Measurements from ENCODE around the gene ABCA3.

GRCh38 chr16:2282262-2282661 lies 58.3 kb downstream of the ABCA3 start:
- no peak for TF ChIP-seq POLR2AphosphoS5 (IDR thresholded peaks at IDR 0.05)
- no peak for TF ChIP-seq CTCF (IDR thresholded peaks at IDR 0.05)
- TF ChIP-seq POLR2A (IDR thresholded peaks at IDR 0.05) = no peak

Data from sigmoid colon (tissue), 4 donors.